ENCODE measurements around the gene DLG4. TPM values are rescaled to one million over a fixed set of nuclear protein-coding genes. Genes with fewer than 3 reads are reported as not detected.

DLG4 gene
- total RNA-seq, 1 experiment from 2014 or later = 38.3 TPM

DNA sequence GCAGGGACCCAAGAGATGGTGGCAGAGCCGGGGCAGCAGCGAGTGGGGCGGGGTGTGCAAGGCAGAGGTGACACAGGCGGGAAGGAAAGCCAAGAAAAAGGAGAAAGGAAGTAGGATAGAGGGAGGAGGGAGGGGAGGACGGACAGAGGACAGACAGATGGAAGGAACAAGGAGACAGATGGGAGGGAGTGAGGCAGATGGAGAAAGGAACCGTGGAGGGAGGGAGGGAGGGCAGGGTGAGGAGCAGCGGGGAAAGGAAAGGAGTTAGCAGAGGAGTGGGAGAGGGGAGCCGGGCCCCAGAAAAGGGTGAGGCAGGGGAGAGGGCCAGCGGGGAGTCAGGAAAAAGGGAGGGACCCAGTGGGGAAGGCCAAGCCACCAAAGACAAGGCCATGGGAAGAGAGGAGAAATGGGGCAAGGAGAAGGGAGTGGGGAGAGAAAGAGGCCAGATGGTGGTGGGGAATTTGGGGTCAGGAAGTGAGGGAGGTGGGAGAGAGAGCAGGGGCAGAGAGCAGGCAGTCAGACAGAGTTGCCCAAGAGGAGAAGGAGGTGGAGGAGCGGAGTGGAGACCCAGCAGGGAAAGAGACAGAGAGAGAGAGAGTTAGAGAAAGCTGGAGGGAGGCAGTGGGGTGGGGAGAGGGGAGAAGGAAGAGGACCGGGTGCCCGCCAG lies 27.2 kb downstream of the DLG4 start:
- Mint-ChIP-seq H3K9me3 (no peaks in the 10 kb centered on the region), H3K36me3 (ENCODE audit: insufficient read depth in 1 of 3, low read depth in 3 of 3) (peaks cover 43 to 73% (median 60%) of the 10 kb centered on the region in 3 experiments), H3K4me3 (no peak overlapping the region; a peak in 2 of 5 replicates), H3K27ac (peak overlapping the region in 2 of 3 experiments; percentile 70 to 73; a peak in 4 of 7 replicates), H3K4me1 (peaks cover 0 to 6% of the 10 kb centered on the region in 2 experiments; a peak in 1 of 4 replicates), H3K27me3 (ENCODE audit: low read depth) (no peaks in the 10 kb centered on the region)
- Histone ChIP-seq H3K79me2 (ENCODE audit: insufficient read depth, low read length) (no peaks in the 10 kb centered on the region), H3K23me2 (ENCODE audit: insufficient read length, low read depth, low read length, poor library complexity, severe bottlenecking) (no peaks in the 10 kb centered on the region), H3K27me3 (ENCODE audit: insufficient read depth, low read length) (no peaks in the 10 kb centered on the region), H3K4me1 (ENCODE audit: insufficient read depth, low read length) (no peaks in the 10 kb centered on the region), H4K20me1 (ENCODE audit: control insufficient read depth, insufficient read depth, insufficient read length) (no peaks in the 10 kb centered on the region), H2AK5ac (ENCODE audit: insufficient read length, low read length) (no peak overlapping the region), H4K91ac (ENCODE audit: insufficient read length, low read depth, low read length) (no peak overlapping the region), H3K56ac (ENCODE audit: insufficient read length, low read depth, low read length) (no peak overlapping the region), H4K8ac (replicated peaks; ENCODE audit: insufficient read length, low read depth, low read length) (no peak overlapping the region), H2AFZ (ENCODE audit: low read length) (no peak overlapping the region), H3T11ph (ENCODE audit: low read length) (no peak overlapping the region), H3K79me1 (ENCODE audit: insufficient read depth, low read depth, low read length, poor library complexity, severe bottlenecking) (no peaks in the 10 kb centered on the region), H3K9ac (ENCODE audit: extremely low read depth, insufficient read length, low read length) (no peak overlapping the region), H2BK20ac (ENCODE audit: low read depth, low read length, poor library complexity, severe bottlenecking) (no peak overlapping the region), H2BK120ac (ENCODE audit: low read depth, low read length, poor library complexity, severe bottlenecking) (no peak overlapping the region), H3K27ac (ENCODE audit: insufficient read length, low read depth, low read length) (no peak overlapping the region), H4K5ac (ENCODE audit: insufficient read length, low read depth, low read length) (no peak overlapping the region), H3K4ac (ENCODE audit: low read depth, low read length) (no peak overlapping the region), H3K23ac (ENCODE audit: insufficient read length, low read depth, low read length) (no peak overlapping the region), H3K18ac (ENCODE audit: insufficient read length, low read depth, low read length) (no peak overlapping the region), H3K9me3 (ENCODE audit: control insufficient read depth, low read depth, low read length) (no peaks in the 10 kb centered on the region), H2BK12ac (ENCODE audit: insufficient read length, low read depth, low read length) (no peak overlapping the region), H3K14ac (ENCODE audit: insufficient read depth, low read length) (no peak overlapping the region), H3K4me2 (ENCODE audit: insufficient read depth, insufficient read length, low read length) (no peak overlapping the region), H2BK5ac (ENCODE audit: insufficient read length, low read length) (no peak overlapping the region), H2BK15ac (ENCODE audit: low read depth, low read length) (no peak overlapping the region)
- DNase-seq = peak; percentile 28
- TF ChIP-seq, protein P1, sequence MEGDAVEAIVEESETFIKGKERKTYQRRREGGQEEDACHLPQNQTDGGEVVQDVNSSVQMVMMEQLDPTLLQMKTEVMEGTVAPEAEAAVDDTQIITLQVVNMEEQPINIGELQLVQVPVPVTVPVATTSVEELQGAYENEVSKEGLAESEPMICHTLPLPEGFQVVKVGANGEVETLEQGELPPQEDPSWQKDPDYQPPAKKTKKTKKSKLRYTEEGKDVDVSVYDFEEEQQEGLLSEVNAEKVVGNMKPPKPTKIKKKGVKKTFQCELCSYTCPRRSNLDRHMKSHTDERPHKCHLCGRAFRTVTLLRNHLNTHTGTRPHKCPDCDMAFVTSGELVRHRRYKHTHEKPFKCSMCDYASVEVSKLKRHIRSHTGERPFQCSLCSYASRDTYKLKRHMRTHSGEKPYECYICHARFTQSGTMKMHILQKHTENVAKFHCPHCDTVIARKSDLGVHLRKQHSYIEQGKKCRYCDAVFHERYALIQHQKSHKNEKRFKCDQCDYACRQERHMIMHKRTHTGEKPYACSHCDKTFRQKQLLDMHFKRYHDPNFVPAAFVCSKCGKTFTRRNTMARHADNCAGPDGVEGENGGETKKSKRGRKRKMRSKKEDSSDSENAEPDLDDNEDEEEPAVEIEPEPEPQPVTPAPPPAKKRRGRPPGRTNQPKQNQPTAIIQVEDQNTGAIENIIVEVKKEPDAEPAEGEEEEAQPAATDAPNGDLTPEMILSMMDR (conservative IDR thresholded peaks at IDR 0.05) = no peak
- WGBS (ENCODE audit: extremely low coverage, insufficient read length, low lambda C conversion rate) = no CpG with 5 or more reads among the region's 12 CpGs

Data from H9 (cell line).